Panc1 (cell line): Measurements from ENCODE around the gene ATP1A3.

Experiments used
- POLR2AphosphoS5 ChIP-seq: IDR thresholded peaks from 2 replicates; pipeline ENCODE4 v1.6.1; 2012; ENCODE audit warnings: mild to moderate bottlenecking, low read depth, low read length, moderate library complexity
- REST ChIP-seq, 2 experiments: IDR thresholded peaks; 2 replicates each; pipeline ENCODE4 v1.6.1; 2011 to 2012; ENCODE audit warnings: low read depth in 2 of 2, control low read depth in 1 of 2, low read length in 1 of 2, mild to moderate bottlenecking in 1 of 2, moderate library complexity in 1 of 2; ENCODE audit not compliant: insufficient read depth in 1 of 2
- SIN3A ChIP-seq: IDR thresholded peaks from 2 replicates; pipeline ENCODE4 v1.6.1; 2012; ENCODE audit warnings: low read depth, mild to moderate bottlenecking, low read length, moderate library complexity, borderline replicate concordance; ENCODE audit not compliant: insufficient read depth
- TCF7L2 ChIP-seq: IDR thresholded peaks from 2 replicates; pipeline ENCODE4 v1.6.1; 2011; ENCODE audit warnings: mild to moderate bottlenecking, low read depth, low read length, inconsistent platforms
- TF ChIP-seq, protein P1 (sequence below): fragments of 450-650 bp; IDR thresholded peaks from 2 replicates; pipeline ENCODE4 v1.5.1; 2017; ENCODE audit warnings: mild to moderate bottlenecking

- TF ChIP-seq, protein P1, sequence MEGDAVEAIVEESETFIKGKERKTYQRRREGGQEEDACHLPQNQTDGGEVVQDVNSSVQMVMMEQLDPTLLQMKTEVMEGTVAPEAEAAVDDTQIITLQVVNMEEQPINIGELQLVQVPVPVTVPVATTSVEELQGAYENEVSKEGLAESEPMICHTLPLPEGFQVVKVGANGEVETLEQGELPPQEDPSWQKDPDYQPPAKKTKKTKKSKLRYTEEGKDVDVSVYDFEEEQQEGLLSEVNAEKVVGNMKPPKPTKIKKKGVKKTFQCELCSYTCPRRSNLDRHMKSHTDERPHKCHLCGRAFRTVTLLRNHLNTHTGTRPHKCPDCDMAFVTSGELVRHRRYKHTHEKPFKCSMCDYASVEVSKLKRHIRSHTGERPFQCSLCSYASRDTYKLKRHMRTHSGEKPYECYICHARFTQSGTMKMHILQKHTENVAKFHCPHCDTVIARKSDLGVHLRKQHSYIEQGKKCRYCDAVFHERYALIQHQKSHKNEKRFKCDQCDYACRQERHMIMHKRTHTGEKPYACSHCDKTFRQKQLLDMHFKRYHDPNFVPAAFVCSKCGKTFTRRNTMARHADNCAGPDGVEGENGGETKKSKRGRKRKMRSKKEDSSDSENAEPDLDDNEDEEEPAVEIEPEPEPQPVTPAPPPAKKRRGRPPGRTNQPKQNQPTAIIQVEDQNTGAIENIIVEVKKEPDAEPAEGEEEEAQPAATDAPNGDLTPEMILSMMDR: no peak
- TF ChIP-seq POLR2AphosphoS5 (no peak), REST (IDR thresholded peaks at IDR 0.05; ENCODE audit: insufficient read depth in 1 of 2, low read depth in 2 of 2, low read length in 1 of 2) (no peak), SIN3A (no peak), TCF7L2 (no peak)
Measured at GRCh38 chr19:41925208-41926003, 68.6 kb downstream of the ATP1A3 start.
